IPS-NIHi11 (cell line): ENCODE data around the gene BCL2A1.
"Not testable (repeated sequence)": the region's sequence is repeated elsewhere in the genome, so short reads cannot be mapped to it uniquely, and the experiment has no call there.

Source experiments
- DNase-seq: peaks from one replicate; pipeline ENCODE4 v3.0.0; 2012; ENCODE audit warnings: mixed read lengths, low spot score

Gene BCL2A1

GRCh38 chr15:79923515-79924169, 47.4 kb downstream of the BCL2A1 start:
- peak; percentile 99 for DNase-seq

GRCh38 chr15:79923079-79923514, 47.9 kb downstream of the BCL2A1 start:
- DNase-seq = peak; percentile 82

GRCh38 chr15:79922512-79923078, 48.4 kb downstream of the BCL2A1 start:
- DNase-seq = no peak

DNA sequence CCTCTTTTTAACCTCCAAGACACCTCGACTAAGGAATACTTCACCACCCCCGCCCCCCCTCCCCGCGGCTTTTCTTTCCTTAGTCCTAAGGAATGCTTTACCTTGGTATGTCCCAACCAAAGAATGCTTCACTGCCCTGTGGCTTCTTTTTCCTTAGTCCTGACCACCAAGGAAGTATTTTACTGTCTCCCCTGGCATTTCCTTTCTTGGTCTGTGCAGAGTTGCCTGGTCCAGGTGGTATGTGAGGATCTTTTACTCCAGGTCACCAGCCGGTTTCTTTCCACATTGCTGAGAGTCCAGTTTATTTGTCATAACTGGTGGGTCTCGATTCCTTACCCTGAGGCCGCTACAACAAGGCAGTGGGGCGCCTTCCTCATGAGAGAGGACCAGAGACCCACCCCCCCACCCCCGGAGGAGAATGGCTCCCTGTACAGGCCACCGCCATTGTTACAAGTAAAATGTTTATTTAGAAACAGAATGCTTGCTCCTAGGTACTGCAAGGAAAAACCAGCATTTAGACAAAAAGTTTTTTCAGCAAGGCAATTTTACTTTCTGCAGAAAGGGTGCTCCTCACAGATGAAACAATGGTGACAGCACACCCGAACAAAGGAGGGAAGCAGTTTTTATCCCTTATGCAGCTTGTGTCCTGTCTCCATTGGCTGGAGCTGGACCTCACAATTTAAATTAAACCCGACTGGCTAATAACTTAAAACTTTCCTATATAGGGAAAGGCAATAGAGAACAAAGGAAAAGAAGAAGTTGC, 51.1 kb downstream of the BCL2A1 start:
- no peak for DNase-seq

GRCh38 chr15:79919090-79919748, 51.8 kb downstream of the BCL2A1 start:
- no peak for DNase-seq

DNA sequence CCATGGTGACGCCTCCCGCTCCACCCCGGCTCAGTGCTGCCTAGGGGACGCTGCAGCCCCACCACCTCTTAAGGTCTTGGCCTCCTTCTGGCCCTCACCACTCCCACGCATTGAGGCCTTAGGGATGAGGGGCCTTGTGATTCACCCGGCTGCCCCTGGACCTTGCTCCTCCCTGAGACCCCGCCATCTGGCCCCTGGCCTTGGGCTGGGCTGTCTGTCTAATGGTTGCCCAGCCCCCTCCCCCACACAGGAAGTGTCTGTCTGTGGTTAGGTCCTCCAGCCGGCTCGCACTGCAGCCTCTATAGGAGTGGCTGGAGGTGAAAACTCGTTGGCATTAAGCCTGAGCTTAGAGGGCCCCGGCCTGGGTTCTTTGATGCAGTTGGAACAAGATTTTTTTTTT, 52.7 kb downstream of the BCL2A1 start:
- DNase-seq = no peak

GRCh38 chr15:79916502-79917132, 54.4 kb downstream of the BCL2A1 start:
- no peak for DNase-seq

DNA sequence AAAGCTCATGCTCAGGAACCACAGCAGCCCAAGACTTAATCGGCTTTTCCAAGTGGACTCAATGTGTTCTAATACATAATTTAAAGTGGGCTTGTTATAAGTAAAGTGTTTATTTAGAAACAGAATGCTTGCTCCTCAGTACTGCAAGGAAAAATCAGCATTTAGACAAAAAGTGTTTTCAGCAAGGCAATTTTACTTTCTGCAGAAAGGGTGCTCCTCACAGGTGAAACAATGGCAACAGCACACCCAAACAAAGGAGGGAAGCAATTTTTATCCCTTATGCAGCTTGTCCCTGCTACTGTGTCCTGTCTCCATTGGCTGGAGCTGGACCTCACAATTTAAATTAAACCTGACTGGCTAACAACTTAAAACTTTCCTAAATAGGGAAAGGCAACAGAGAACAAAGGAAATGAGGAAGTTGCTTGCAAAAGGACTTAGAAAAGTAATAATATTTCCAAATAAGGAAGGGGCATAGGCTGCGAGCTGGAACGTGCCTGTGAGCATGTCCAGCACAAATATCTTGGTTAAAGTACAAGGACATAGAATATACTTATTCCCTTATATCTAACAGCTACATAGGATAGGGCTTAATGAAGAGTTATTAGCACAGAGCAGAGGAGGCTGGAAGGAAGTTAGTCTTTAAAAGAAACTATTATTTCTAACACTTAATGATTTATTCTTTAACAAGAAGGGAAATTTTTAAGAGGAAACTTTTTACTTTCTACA, 55.1 kb downstream of the BCL2A1 start:
- DNase-seq = not testable (repeated sequence)

DNA sequence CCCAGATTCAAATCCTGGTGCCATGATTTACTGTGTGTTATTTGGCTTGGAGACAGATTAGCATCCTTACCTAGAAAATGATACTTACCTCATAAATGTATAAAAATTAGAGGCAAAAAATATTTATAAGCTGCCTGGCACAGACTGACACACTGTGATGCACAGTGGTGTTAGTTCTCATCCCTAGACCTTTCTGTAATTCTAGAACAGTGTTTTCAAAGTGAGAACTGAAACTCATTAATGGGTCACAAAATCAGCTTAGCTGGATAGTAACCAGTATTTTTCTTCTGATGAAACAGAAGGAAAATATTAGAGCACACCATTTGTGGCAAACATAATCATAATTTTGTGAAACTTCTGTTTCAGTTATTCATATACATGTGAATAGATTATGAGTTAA, 56.3 kb downstream of the BCL2A1 start:
- no peak for DNase-seq
